ENCODE measurements around the gene PTPRC. TPM values are rescaled to one million over a fixed set of nuclear protein-coding genes. Genes with fewer than 3 reads are reported as not detected.

The PTPRC gene
- total and polyA plus RNA-seq, 5 experiments from 2014 or later, result 906 to 1,253 (median 980) TPM

GRCh38 chr1:198643808-198644207, 5.0 kb downstream of the PTPRC start:
- peak overlapping the region; percentile 41 to 99 (median 94) for H3K27ac Mint-ChIP-seq
- POLR2A ChIA-PET, result interaction anchor here (0.6 to 1.0 kb wide), 2 partner anchors 38 to 62 kb away, joined by 3 read pairs; no protein-coding TSS in a partner anchor
- H3K4me1 Mint-ChIP-seq, result peaks cover 20 to 61% (median 36%) of the 10 kb centered on the region in 4 donors
- H3K9me3 Mint-ChIP-seq, result no peaks in the 10 kb centered on the region
- H3K4me3 Mint-ChIP-seq, result peak overlapping the region; percentile 81 to 99 (median 92)
- ATAC-seq (peak in 1 of 2 donors; percentile 19), DNase-seq (no peak)
- H3K36me3 Mint-ChIP-seq, result peaks cover 40 to 66% (median 59%) of the 10 kb centered on the region in 3 donors
- no peaks in the 10 kb centered on the region for H3K27me3 Mint-ChIP-seq

GRCh38 chr1:198647055-198647454, 8.2 kb downstream of the PTPRC start:
- ATAC-seq (no peak), DNase-seq (no peak)
- Mint-ChIP-seq H3K4me1 (peaks cover 35 to 92% (median 62%) of the 10 kb centered on the region in 4 donors), H3K4me3 (peak overlapping the region; percentile 75 to 99 (median 88)), H3K9me3 (no peaks in the 10 kb centered on the region), H3K36me3 (peaks cover 34 to 78% (median 61%) of the 10 kb centered on the region in 3 donors), H3K27me3 (no peaks in the 10 kb centered on the region), H3K27ac (peak overlapping the region; percentile 21 to 99 (median 86))
- POLR2A ChIA-PET, result interaction anchor here (0.9 to 1.1 kb wide), 4 partner anchors 8 to 34 kb away, joined by 3 to 5 read pairs (median 4); partner anchors contain the start of gene PTPRC

GRCh38 chr1:198648592-198648991, 9.8 kb downstream of the PTPRC start:
- Mint-ChIP-seq H3K9me3 (no peaks in the 10 kb centered on the region), H3K4me1 (peaks cover 28 to 90% (median 61%) of the 10 kb centered on the region in 4 donors), H3K36me3 (peaks cover 20 to 75% (median 46%) of the 10 kb centered on the region in 3 donors), H3K4me3 (peak overlapping the region; percentile 56 to 99 (median 85)), H3K27ac (peak overlapping the region; percentile 83 to 99 (median 94)), H3K27me3 (no peaks in the 10 kb centered on the region)
- POLR2A ChIA-PET, result interaction anchor here (0.8 to 1.7 kb wide), 5 partner anchors 8 to 37 kb away, joined by 3 to 7 read pairs (median 5); partner anchors contain the start of gene PTPRC
- ATAC-seq (peak in 1 of 2 donors; percentile 13), DNase-seq (no peak)

- Mint-ChIP-seq H3K27ac (peak overlapping the region; percentile 83 to 99 (median 94)), H3K27me3 (no peaks in the 10 kb centered on the region), H3K36me3 (peaks cover 17 to 72% (median 40%) of the 10 kb centered on the region in 3 donors), H3K4me1 (peaks cover 26 to 89% (median 57%) of the 10 kb centered on the region in 4 donors), H3K9me3 (no peaks in the 10 kb centered on the region), H3K4me3 (peak overlapping the region; percentile 56 to 99 (median 84))
- ATAC-seq (peak in 1 of 2 donors; percentile 5), DNase-seq (no peak)
- POLR2A ChIA-PET, result interaction anchor here (0.7 to 3.9 kb wide), 11 partner anchors 10 to 87 kb away, joined by 3 to 48 read pairs (median 5); partner anchors contain the start of gene PTPRC
Measured at GRCh38 chr1:198649232-198649967, 10.6 kb downstream of the PTPRC start.

GRCh38 chr1:198649968-198650338, 11.1 kb downstream of the PTPRC start:
- DNase-seq, result no peak
- POLR2A ChIA-PET, result interaction anchor here (0.7 to 3.9 kb wide), 11 partner anchors 9 to 87 kb away, joined by 3 to 48 read pairs (median 5); partner anchors contain the start of gene PTPRC
- Mint-ChIP-seq H3K4me1 (peaks cover 26 to 85% (median 56%) of the 10 kb centered on the region in 4 donors), H3K9me3 (no peaks in the 10 kb centered on the region), H3K27ac (peak overlapping the region; percentile 83 to 99 (median 94)), H3K36me3 (peaks cover 17 to 68% (median 40%) of the 10 kb centered on the region in 3 donors), H3K4me3 (peak overlapping the region; percentile 56 to 99 (median 84)), H3K27me3 (no peaks in the 10 kb centered on the region)
- peak; percentile 26 to 60 for ATAC-seq

GRCh38 chr1:198650506-198650905, 11.7 kb downstream of the PTPRC start:
- DNase-seq (no peak), ATAC-seq (no peak)
- Mint-ChIP-seq H3K27ac (peak overlapping the region; percentile 83 to 99 (median 94)), H3K36me3 (peaks cover 17 to 67% (median 36%) of the 10 kb centered on the region in 3 donors), H3K27me3 (no peaks in the 10 kb centered on the region), H3K4me1 (peaks cover 29 to 85% (median 58%) of the 10 kb centered on the region in 4 donors), H3K4me3 (peak overlapping the region; percentile 56 to 99 (median 84)), H3K9me3 (no peaks in the 10 kb centered on the region)
- POLR2A ChIA-PET, result interaction anchor here (0.7 to 3.9 kb wide), 12 partner anchors 8 to 112 kb away, joined by 3 to 48 read pairs (median 5); partner anchors contain the start of gene PTPRC

- no peaks in the 10 kb centered on the region for H3K27me3 Mint-ChIP-seq
- DNase-seq (no peak), ATAC-seq (peak; percentile 13 to 16)
- peaks cover 16 to 64% (median 31%) of the 10 kb centered on the region in 3 donors for H3K36me3 Mint-ChIP-seq
- peak overlapping the region; percentile 83 to 99 (median 96) for H3K27ac Mint-ChIP-seq
- POLR2A ChIA-PET, result interaction anchor here (1.1 to 3.9 kb wide), 6 partner anchors 11 to 34 kb away, joined by 3 to 48 read pairs (median 6); no protein-coding TSS in a partner anchor
- no peaks in the 10 kb centered on the region for H3K9me3 Mint-ChIP-seq
- H3K4me3 Mint-ChIP-seq, result peak overlapping the region; percentile 75 to 91 (median 85)
- H3K4me1 Mint-ChIP-seq, result peaks cover 34 to 83% (median 63%) of the 10 kb centered on the region in 4 donors
Measured at GRCh38 chr1:198651650-198652400, 13.0 kb downstream of the PTPRC start.

GRCh38 chr1:198653808-198654413, 15.1 kb downstream of the PTPRC start:
- peaks cover 12 to 59% (median 22%) of the 10 kb centered on the region in 3 donors for H3K36me3 Mint-ChIP-seq
- POLR2A ChIA-PET, result no interaction called here
- H3K4me1 Mint-ChIP-seq, result peaks cover 36 to 84% (median 64%) of the 10 kb centered on the region in 4 donors
- peak overlapping the region in 7 of 10 donors; percentile 11 to 67 (median 43) for H3K4me3 Mint-ChIP-seq
- ATAC-seq (no peak), DNase-seq (no peak)
- H3K27ac Mint-ChIP-seq, result peak overlapping the region; percentile 41 to 99 (median 89)
- no peaks in the 10 kb centered on the region for H3K27me3 Mint-ChIP-seq
- no peaks in the 10 kb centered on the region for H3K9me3 Mint-ChIP-seq

GRCh38 chr1:198655459-198656121, 16.8 kb downstream of the PTPRC start:
- Mint-ChIP-seq H3K9me3 (no peaks in the 10 kb centered on the region), H3K27ac (peak overlapping the region; percentile 83 to 99 (median 98)), H3K36me3 (peaks cover 0 to 47% (median 9%) of the 10 kb centered on the region in 3 donors), H3K27me3 (no peaks in the 10 kb centered on the region), H3K4me3 (peak overlapping the region; percentile 45 to 84 (median 70)), H3K4me1 (peaks cover 24 to 82% (median 58%) of the 10 kb centered on the region in 4 donors)
- POLR2A ChIA-PET, result interaction anchor here (0.7 to 3.9 kb wide), 10 partner anchors 12 to 101 kb away, joined by 4 to 41 read pairs (median 8); no protein-coding TSS in a partner anchor
- DNase-seq, result no peak
- ATAC-seq, result no peak

- no peaks in the 10 kb centered on the region for H3K9me3 Mint-ChIP-seq
- H3K4me1 Mint-ChIP-seq, result peaks cover 26 to 82% (median 57%) of the 10 kb centered on the region in 4 donors
- H3K27ac Mint-ChIP-seq, result peak overlapping the region; percentile 83 to 99 (median 98)
- POLR2A ChIA-PET, result interaction anchor here (0.6 to 3.9 kb wide), 22 partner anchors 8 to 919 kb away, joined by 3 to 41 read pairs (median 5); partner anchors contain the start of gene PTPRC
- no peaks in the 10 kb centered on the region for H3K27me3 Mint-ChIP-seq
- peaks cover 0 to 47% (median 9%) of the 10 kb centered on the region in 3 donors for H3K36me3 Mint-ChIP-seq
- peak; percentile 61 to 83 for ATAC-seq
- H3K4me3 Mint-ChIP-seq, result peak overlapping the region; percentile 72 to 89 (median 80)
- peak; percentile 54 to 92 (median 88) for DNase-seq
Measured at GRCh38 chr1:198656500-198656932, 17.7 kb downstream of the PTPRC start.

- ATAC-seq (peak; percentile 30 to 59), DNase-seq (peak in 6 of 10 donors; percentile 24 to 72 (median 49))
- Mint-ChIP-seq H3K27me3 (no peaks in the 10 kb centered on the region), H3K4me3 (peak overlapping the region; percentile 61 to 85 (median 79)), H3K4me1 (peaks cover 29 to 79% (median 56%) of the 10 kb centered on the region in 4 donors), H3K9me3 (no peaks in the 10 kb centered on the region), H3K36me3 (peaks cover 0 to 45% (median 9%) of the 10 kb centered on the region in 3 donors), H3K27ac (peak overlapping the region; percentile 83 to 99 (median 97))
- POLR2A ChIA-PET, result interaction anchor here (0.6 to 3.9 kb wide), 16 partner anchors 9 to 137 kb away, joined by 3 to 41 read pairs (median 5); partner anchors contain the start of gene PTPRC
Measured at GRCh38 chr1:198657550-198658064, 18.8 kb downstream of the PTPRC start.

All from naive thymus-derived CD8-positive, alpha-beta T cell (primary cell).